K562 (cell line): Measurements from ENCODE around the gene INSR. TPM values are rescaled to one million over a fixed set of nuclear protein-coding genes. Genes with fewer than 3 reads are reported as not detected.

ENCODE experiments used
- ATAC-seq: fragments of 200-7000 bp; cut with Tn5 transposase; 3 replicates; pipeline ENCODE4 v1.9.1; 2020; ENCODE audit warnings: moderate library complexity
- BruUV-seq: library from RNA; stranded (reverse); fragments of 400-500 nt; replicated peaks from 2 replicates; lab custom pipeline; 2021; lab: Mats Ljungman, UMichigan
- CTCF ChIA-PET: fragments of 300-600 bp; formaldehyde crosslinking; extraction: SDS; loops from one replicate; lab custom pipeline; 2021; ENCODE audit warnings: low intra/inter-chr PET ratio; lab: Yijun Ruan, JAX
- POLR2A ChIA-PET: fragments of 300-600, 350-650 bp; sonication (Branson Sonifier 250); formaldehyde crosslinking; extraction: SDS; loops from one replicate; lab custom pipeline; 2021; ENCODE audit warnings: antibody characterized with exemption, inconsistent platforms; lab: Yijun Ruan, JAX
- DNase-seq, 4 experiments: peaks; one replicate each; pipeline versions ENCODE4 v3.0.0 to v3.0.0-alpha.2; 2011 to 2018; ENCODE audit warnings: low spot score in 3 of 4, mixed read lengths in 3 of 4; ENCODE audit errors: extremely low read depth in 1 of 4
- FAIRE-seq: peaks from 2 replicates; lab custom pipeline; 2011; peaks lifted over from hg19 to GRCh38; lab: Jason Lieb, UNC
- H2AFZ ChIP-seq: 2 replicates; pipeline ENCODE4 v1.6.0; 2011; ENCODE audit warnings: low read depth, low read length, control low read depth, inconsistent platforms
- H3K27ac ChIP-seq: fragments of 200-600 bp; 3 replicates; pipeline ENCODE4 v1.8.0; 2011; ENCODE audit warnings: low read depth, mild to moderate bottlenecking, control low read depth, inconsistent platforms, low read length, moderate library complexity, mixed read lengths; ENCODE audit errors: extremely low read depth
- H3K27me3 ChIP-seq, 2 experiments: fragments of 300-600 bp in 1 of 2; 2 replicates in 1 of 2; 3 replicates in 1 of 2; pipeline versions ENCODE4 v1.6.0 to v1.8.0; 2011; ENCODE audit warnings: inconsistent platforms in 2 of 2, low read length in 2 of 2, mild to moderate bottlenecking in 1 of 2, mixed read lengths in 1 of 2, moderate library complexity in 1 of 2; ENCODE audit not compliant: control insufficient read depth in 2 of 2, insufficient read depth in 2 of 2
- H3K36me3 ChIP-seq: fragments of 300-600 bp; 3 replicates; pipeline ENCODE4 v1.8.0; 2011; ENCODE audit warnings: mild to moderate bottlenecking, low read length, inconsistent platforms; ENCODE audit not compliant: control insufficient read depth, insufficient read depth
- H3K4me1 ChIP-seq, 2 experiments: fragments of 200-600 bp in 1 of 2; replicated peaks in 1 of 2; 2 replicates in 1 of 2; 3 replicates in 1 of 2; pipeline versions ENCODE4 v1.5.1 to v1.8.0; 2011; ENCODE audit warnings: inconsistent platforms in 2 of 2, low read length in 2 of 2, mild to moderate bottlenecking in 1 of 2, mixed read lengths in 1 of 2, moderate library complexity in 1 of 2; ENCODE audit not compliant: control insufficient read depth in 2 of 2, insufficient read depth in 2 of 2
- H3K4me2 ChIP-seq: 2 replicates; pipeline ENCODE4 v1.6.1; 2011; ENCODE audit warnings: low read length, control low read depth, inconsistent platforms, mixed read lengths; ENCODE audit not compliant: insufficient read depth
- H3K4me3 ChIP-seq: fragments of 200-600 bp; sonication (generic), shearing (Covaris generic); 2 replicates; pipeline ENCODE4 v1.5.1; 2016; ENCODE audit warnings: control low read depth, inconsistent platforms
- H3K79me2 ChIP-seq: fragments of 200-600 bp; 3 replicates; pipeline ENCODE4 v1.8.0; 2011; ENCODE audit warnings: low read length, inconsistent platforms; ENCODE audit not compliant: control insufficient read depth, insufficient read depth
- H3K9ac ChIP-seq, 2 experiments: 2 replicates each; pipeline versions ENCODE4 v1.6.0 to v1.6.1; 2011; ENCODE audit warnings: low read depth in 2 of 2, low read length in 2 of 2, control low read depth in 1 of 2, inconsistent platforms in 1 of 2, mild to moderate bottlenecking in 1 of 2, mixed read lengths in 1 of 2; ENCODE audit not compliant: insufficient read depth in 1 of 2
- H3K9me1 ChIP-seq: one replicate; pipeline ENCODE4 v1.6.0; 2011; ENCODE audit warnings: inconsistent platforms, mild to moderate bottlenecking, low read length, moderate library complexity; ENCODE audit not compliant: control insufficient read depth, insufficient read depth
- H3K9me3 ChIP-seq: replicated peaks from 2 replicates; pipeline ENCODE4 v1.5.1; 2011; ENCODE audit warnings: low read depth, low read length, inconsistent platforms; ENCODE audit not compliant: control insufficient read depth, insufficient read depth
- H4K20me1 ChIP-seq: replicated peaks from 2 replicates; pipeline ENCODE4 v1.6.1; 2011; ENCODE audit warnings: low read length, inconsistent platforms, mixed read lengths; ENCODE audit not compliant: control insufficient read depth, insufficient read depth
- DLX4 ChIP-seq: fragments of 250-450 bp; sonication (Bioruptor Pico); IDR thresholded peaks from 2 replicates; pipeline ENCODE4 v1.6.1; 2021; ENCODE audit warnings: mild to moderate bottlenecking
- E2F4 ChIP-seq: sonication (generic); formaldehyde crosslinking; IDR thresholded peaks from 2 replicates; pipeline ENCODE4 v1.8.0; 2022; ENCODE audit warnings: mild to moderate bottlenecking, low read depth, missing genetic modification reagents
- HNRNPK ChIP-seq: fragments of 200-400 bp; formaldehyde crosslinking; IDR thresholded peaks from one replicate; pipeline ENCODE4 v1.6.1; 2018; ENCODE audit warnings: mild to moderate bottlenecking, low read depth, low read length; ENCODE audit not compliant: poor library complexity, severe bottlenecking
- ILK ChIP-seq: fragments of 450-650 bp; IDR thresholded peaks from 2 replicates; pipeline ENCODE4 v1.6.1; 2016; ENCODE audit warnings: missing genetic modification characterization, low read depth, mild to moderate bottlenecking, missing compliant biosample characterization, moderate library complexity, borderline replicate concordance
- PTRF ChIP-seq: fragments of 450-650 bp; IDR thresholded peaks from 2 replicates; pipeline ENCODE4 v1.6.1; 2016; ENCODE audit warnings: mild to moderate bottlenecking, missing genetic modification characterization, missing compliant biosample characterization
- YBX1 ChIP-seq: fragments of 450-650 bp; IDR thresholded peaks from 2 replicates; pipeline ENCODE4 v1.7.1; 2016; ENCODE audit warnings: mild to moderate bottlenecking
- ZBTB7A ChIP-seq: IDR thresholded peaks from 2 replicates; pipeline ENCODE4 v1.6.1; 2011; ENCODE audit warnings: low read depth, mild to moderate bottlenecking, low read length, moderate library complexity, borderline replicate concordance; ENCODE audit not compliant: control insufficient read depth
- WGBS: fragments of 100-300 bp; shearing (Covaris generic); methylation state at CpG from one replicate; pipeline ENCODE4 v1.1.6; 2016; ENCODE audit warnings: low coverage, mixed read lengths; ENCODE audit not compliant: insufficient coverage; ENCODE audit errors: missing lambda C conversion rate; 5-methylcytosine and 5-hydroxymethylcytosine counted together
- in situ Hi-C: fragments of 300-500 bp; cut with MboI; formaldehyde crosslinking; loops from 4 replicates; pipeline ENCODE4 v1.15.0; 2018; ENCODE audit warnings: inconsistent platforms, mixed read lengths
- intact Hi-C: fragments of 100-400 bp; cut with micrococcal nuclease; formaldehyde crosslinking; loops from 2 replicates; pipeline ENCODE4 v1.14.2; 2022
- polyA plus RNA-seq, 8 experiments: library from polyadenylated mRNA; depleted of rRNA in 4 of 8; stranded (reverse) in 5 of 8; unstranded in 3 of 8; fragments of >200 nt; fragmentation: Nextera tagmentation in 2 of 8; fragmentation: Illumina TruSeq in 1 of 8; extraction: Ambion mirVana in 2 of 8; extraction: Trizol in 1 of 8; gene quantifications; 2 replicates each; pipeline versions ENCODE4 v1.2.1 to v1.2.3, GENCODE V29; 2011 to 2014; ENCODE audit warnings: inconsistent platforms in 1 of 8, missing spikeins in 1 of 8
- total RNA-seq, 7 experiments: library from RNA; depleted of rRNA in 6 of 7; stranded (reverse); fragments of >200 nt in 6 of 7; fragmentation: Illumina TruSeq in 2 of 7; extraction: Trizol in 2 of 7; gene quantifications; 2 replicates each; pipeline versions ENCODE4 v1.2.1 to v1.2.3, GENCODE V29; 2011 to 2021; ENCODE audit warnings: low replicate concordance in 1 of 7

Gene INSR
- total and polyA plus RNA-seq, 9 of the 15 experiments (the other 6 are each of a cell fraction or from before 2014, with no cell fraction given): 0.04 to 0.88 (median 0.41) TPM

- Histone ChIP-seq H3K9me3 (no peaks in the 10 kb centered on the region), H3K4me2 (no peak overlapping the region), H3K36me3 (no peaks in the 10 kb centered on the region), H2AFZ (no peak overlapping the region), H3K4me1 (no peaks in the 10 kb centered on the region), H4K20me1 (no peaks in the 10 kb centered on the region), H3K4me3 (no peak overlapping the region), H3K27me3 (peaks cover 24 to 51% of the 10 kb centered on the region in 2 experiments; a peak in 4 of 5 replicates), H3K79me2 (no peaks in the 10 kb centered on the region), H3K27ac (no peak overlapping the region), H3K9me1 (no peaks in the 10 kb centered on the region), H3K9ac (no peak overlapping the region)
- intact Hi-C loops (no loop called here), in situ Hi-C loops (no loop called here)
- ChIA-PET CTCF (no interaction called here), POLR2A (interaction anchor here (0.5 to 0.6 kb wide), 2 partner anchors 256 to 842 kb away, joined by 3 read pairs; no protein-coding TSS in a partner anchor)
- TF ChIP-seq YBX1: no peak
- no peak for TF ChIP-seq ZBTB7A
- TF ChIP-seq HNRNPK: no peak
- no peak for TF ChIP-seq DLX4 (CRISPR knock-in tag)
- no peak for TF ChIP-seq PTRF (tag)
- no peak for TF ChIP-seq E2F4 (CRISPR knock-in tag)
- no peak for TF ChIP-seq ILK
- BruUV-seq: no TSS peak
- WGBS: 2% methylated on average over 6 of the region's 6 CpGs
- FAIRE-seq (no peak), ATAC-seq (no peak), DNase-seq (no peak)
Measured at GRCh38 chr19:7115721-7116120, 178.5 kb downstream of the INSR start.
